ENCODE results near the gene CAMK1D. TPM values are rescaled to one million over a fixed set of nuclear protein-coding genes. Genes with fewer than 3 reads are reported as not detected.

Gene CAMK1D
- total RNA-seq, 1 experiment from 2014 or later = 6.3 TPM

- H2AK5ac ChIP-seq (ENCODE audit: insufficient read length, low read length) = no peak overlapping the region
- DNase-seq = no peak
- H2AFZ ChIP-seq (ENCODE audit: low read length) = no peak overlapping the region
- no peaks in the 10 kb centered on the region for H3K27me3 Mint-ChIP-seq (ENCODE audit: low read depth)
- no peak overlapping the region for H3K27ac ChIP-seq (ENCODE audit: insufficient read length, low read depth, low read length)
- H3K23ac ChIP-seq (ENCODE audit: insufficient read length, low read depth, low read length) = no peak overlapping the region
- H3T11ph ChIP-seq (ENCODE audit: low read length) = no peak overlapping the region
- H3K27ac Mint-ChIP-seq = no peak overlapping the region; a peak in 1 of 7 replicates
- H2BK15ac ChIP-seq (ENCODE audit: low read depth, low read length) = no peak overlapping the region
- no peak for TF ChIP-seq CTCF (conservative IDR thresholded peaks at IDR 0.05)
- H3K4me1 ChIP-seq (ENCODE audit: insufficient read depth, low read length) = no peaks in the 10 kb centered on the region
- H2BK5ac ChIP-seq (ENCODE audit: insufficient read length, low read length) = no peak overlapping the region
- no peak overlapping the region for H2BK120ac ChIP-seq (ENCODE audit: low read depth, low read length, poor library complexity, severe bottlenecking)
- peaks cover 3 to 12% (median 7%) of the 10 kb centered on the region in 3 experiments for H3K36me3 Mint-ChIP-seq (ENCODE audit: insufficient read depth in 1 of 3, low read depth in 3 of 3)
- peaks cover under 1 to 3% of the 10 kb centered on the region in 2 experiments; a peak in 3 of 4 replicates for H3K4me1 Mint-ChIP-seq
- H3K56ac ChIP-seq (ENCODE audit: insufficient read length, low read depth, low read length) = no peak overlapping the region
- no peaks in the 10 kb centered on the region for H3K23me2 ChIP-seq (ENCODE audit: insufficient read length, low read depth, low read length, poor library complexity, severe bottlenecking)
- no peak overlapping the region for H2BK12ac ChIP-seq (ENCODE audit: insufficient read length, low read depth, low read length)
- no peak overlapping the region for H4K91ac ChIP-seq (ENCODE audit: insufficient read length, low read depth, low read length)
- WGBS (ENCODE audit: extremely low coverage, insufficient read length, low lambda C conversion rate) = no CpG with 5 or more reads among the region's 4 CpGs
- no peak overlapping the region for H3K4me3 Mint-ChIP-seq
- H3K4me2 ChIP-seq (ENCODE audit: insufficient read depth, insufficient read length, low read length) = no peak overlapping the region
- no peak overlapping the region for H3K9ac ChIP-seq (ENCODE audit: extremely low read depth, insufficient read length, low read length)
- no peak overlapping the region for H3K18ac ChIP-seq (ENCODE audit: insufficient read length, low read depth, low read length)
- peaks cover 11% of the 10 kb centered on the region in 2 experiments for H3K9me3 Mint-ChIP-seq
- H3K4ac ChIP-seq (ENCODE audit: low read depth, low read length) = no peak overlapping the region
- no peaks in the 10 kb centered on the region for H3K9me3 ChIP-seq (ENCODE audit: control insufficient read depth, low read depth, low read length)
- H3K79me1 ChIP-seq (ENCODE audit: insufficient read depth, low read depth, low read length, poor library complexity, severe bottlenecking) = no peaks in the 10 kb centered on the region
- no peaks in the 10 kb centered on the region for H3K79me2 ChIP-seq (ENCODE audit: insufficient read depth, low read length)
- H4K20me1 ChIP-seq (ENCODE audit: control insufficient read depth, insufficient read depth, insufficient read length) = no peaks in the 10 kb centered on the region
- no peak overlapping the region for H4K8ac ChIP-seq (replicated peaks; ENCODE audit: insufficient read length, low read depth, low read length)
- no peak overlapping the region for H3K14ac ChIP-seq (ENCODE audit: insufficient read depth, low read length)
- H4K5ac ChIP-seq (ENCODE audit: insufficient read length, low read depth, low read length) = no peak overlapping the region
- no peak overlapping the region for H2BK20ac ChIP-seq (ENCODE audit: low read depth, low read length, poor library complexity, severe bottlenecking)
- H3K27me3 ChIP-seq (ENCODE audit: insufficient read depth, low read length) = no peaks in the 10 kb centered on the region
These were observed 127.3 kb downstream of the CAMK1D start for GRCh38 chr10:12476656-12477055.

Data from H9 (cell line).